Activated B cell treated with CpG ODN at 0.5 μM for 24 hours (primary cell): ENCODE measurements around the gene ACOX3. TPM values are rescaled to one million over a fixed set of nuclear protein-coding genes. Genes with fewer than 3 reads are reported as not detected.

ENCODE experiments used
- ATAC-seq: fragments of 200-7000 bp; cut with Tn5 transposase; one replicate; pipeline ENCODE4 v1.10.0; 2021; ENCODE audit warnings: low read depth, mild to moderate bottlenecking, moderate library complexity
- CTCF ChIA-PET: fragments of 350-600 bp; sonication (Branson Sonifier 250); formaldehyde crosslinking; loops from one replicate; lab custom pipeline; 2021; ENCODE audit warnings: antibody characterized with exemption; lab: Charles Lee
- POLR2A ChIA-PET: fragments of 350-600 bp; sonication (Branson Sonifier 250); formaldehyde crosslinking; loops from one replicate; lab custom pipeline; 2021; ENCODE audit warnings: antibody characterized with exemption; lab: Charles Lee
- DNase-seq: peaks from one replicate; pipeline ENCODE4 v3.0.0; 2022
- H3K27ac Mint-ChIP-seq: one replicate; pipeline ENCODE4 v1.8.0; 2020; ENCODE audit warnings: mixed read lengths
- H3K27me3 Mint-ChIP-seq: one replicate; pipeline ENCODE4 v1.8.0; 2021; ENCODE audit warnings: mixed read lengths
- H3K36me3 Mint-ChIP-seq: one replicate; pipeline ENCODE4 v1.8.0; 2021; ENCODE audit warnings: low read depth, mixed read lengths
- H3K4me1 Mint-ChIP-seq: one replicate; pipeline ENCODE4 v1.8.0; 2021; ENCODE audit warnings: mixed read lengths
- H3K4me3 Mint-ChIP-seq: one replicate; pipeline ENCODE4 v1.8.0; 2020; ENCODE audit warnings: mild to moderate bottlenecking, mixed read lengths
- H3K9me3 Mint-ChIP-seq: one replicate; pipeline ENCODE4 v1.8.0; 2020; ENCODE audit warnings: mixed read lengths
- intact Hi-C: fragments of 100-400 bp; cut with micrococcal nuclease; formaldehyde crosslinking; loops from one replicate; pipeline ENCODE4 v1.15.1; 2024
- total RNA-seq: library from RNA; stranded (reverse); gene quantifications from 2 replicates; pipeline ENCODE4 v1.2.3, GENCODE V29; 2022
- TF ChIP-seq, protein P1 (sequence below): fragments of 200-600 bp; IDR thresholded peaks from one replicate; pipeline ENCODE4 v1.8.0; 2022; ENCODE audit warnings: antibody characterized with exemption, mild to moderate bottlenecking

Gene ACOX3
- total RNA-seq, 1 donor from 2014 or later = 20.6 TPM

DNA sequence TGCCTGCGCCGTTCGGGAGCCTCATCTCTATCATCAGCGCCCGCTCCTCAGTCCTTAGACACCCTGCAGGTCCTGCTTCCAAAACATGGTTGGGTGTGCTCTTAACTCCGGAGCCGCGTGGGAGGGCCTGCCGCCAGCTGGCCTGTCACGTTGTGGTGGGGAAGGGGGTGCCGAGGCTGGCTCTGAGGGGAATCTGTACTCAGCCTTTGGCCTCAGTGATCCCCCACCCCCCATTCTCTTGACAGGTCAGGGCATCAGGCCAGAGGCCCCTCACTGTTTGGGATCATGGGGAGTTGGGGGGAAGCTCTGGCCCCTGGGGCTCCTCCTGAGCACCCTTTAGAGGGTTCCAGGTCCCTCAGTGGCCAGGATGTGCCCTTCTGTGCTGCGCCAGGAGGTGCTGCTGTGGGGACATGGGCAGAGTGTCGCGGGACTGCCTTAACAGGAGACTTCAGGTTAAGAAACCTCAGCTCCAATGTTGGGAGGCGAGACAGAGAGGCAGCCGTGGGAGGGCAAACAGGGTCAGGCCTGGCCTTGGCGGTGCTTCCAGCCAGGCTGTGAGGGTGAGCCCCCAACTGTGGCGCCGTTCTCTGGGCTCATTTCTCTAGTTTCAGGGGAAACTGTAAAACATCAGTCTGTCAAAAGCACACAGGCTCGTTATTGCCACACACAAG, 33.5 kb upstream of the ACOX3 start:
- intact Hi-C loops = no loop called here
- TF ChIP-seq, protein P1, sequence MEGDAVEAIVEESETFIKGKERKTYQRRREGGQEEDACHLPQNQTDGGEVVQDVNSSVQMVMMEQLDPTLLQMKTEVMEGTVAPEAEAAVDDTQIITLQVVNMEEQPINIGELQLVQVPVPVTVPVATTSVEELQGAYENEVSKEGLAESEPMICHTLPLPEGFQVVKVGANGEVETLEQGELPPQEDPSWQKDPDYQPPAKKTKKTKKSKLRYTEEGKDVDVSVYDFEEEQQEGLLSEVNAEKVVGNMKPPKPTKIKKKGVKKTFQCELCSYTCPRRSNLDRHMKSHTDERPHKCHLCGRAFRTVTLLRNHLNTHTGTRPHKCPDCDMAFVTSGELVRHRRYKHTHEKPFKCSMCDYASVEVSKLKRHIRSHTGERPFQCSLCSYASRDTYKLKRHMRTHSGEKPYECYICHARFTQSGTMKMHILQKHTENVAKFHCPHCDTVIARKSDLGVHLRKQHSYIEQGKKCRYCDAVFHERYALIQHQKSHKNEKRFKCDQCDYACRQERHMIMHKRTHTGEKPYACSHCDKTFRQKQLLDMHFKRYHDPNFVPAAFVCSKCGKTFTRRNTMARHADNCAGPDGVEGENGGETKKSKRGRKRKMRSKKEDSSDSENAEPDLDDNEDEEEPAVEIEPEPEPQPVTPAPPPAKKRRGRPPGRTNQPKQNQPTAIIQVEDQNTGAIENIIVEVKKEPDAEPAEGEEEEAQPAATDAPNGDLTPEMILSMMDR = no peak
- H3K36me3 Mint-ChIP-seq = peaks cover 30% of the 10 kb centered on the region
- H3K4me1 Mint-ChIP-seq = no peaks in the 10 kb centered on the region
- ATAC-seq = no peak
- no peaks in the 10 kb centered on the region for H3K27me3 Mint-ChIP-seq
- CTCF ChIA-PET = no interaction called here
- H3K4me3 Mint-ChIP-seq = no peak overlapping the region
- no peak overlapping the region for H3K27ac Mint-ChIP-seq
- no peak for DNase-seq
- POLR2A ChIA-PET = no interaction called here
- no peaks in the 10 kb centered on the region for H3K9me3 Mint-ChIP-seq

DNA sequence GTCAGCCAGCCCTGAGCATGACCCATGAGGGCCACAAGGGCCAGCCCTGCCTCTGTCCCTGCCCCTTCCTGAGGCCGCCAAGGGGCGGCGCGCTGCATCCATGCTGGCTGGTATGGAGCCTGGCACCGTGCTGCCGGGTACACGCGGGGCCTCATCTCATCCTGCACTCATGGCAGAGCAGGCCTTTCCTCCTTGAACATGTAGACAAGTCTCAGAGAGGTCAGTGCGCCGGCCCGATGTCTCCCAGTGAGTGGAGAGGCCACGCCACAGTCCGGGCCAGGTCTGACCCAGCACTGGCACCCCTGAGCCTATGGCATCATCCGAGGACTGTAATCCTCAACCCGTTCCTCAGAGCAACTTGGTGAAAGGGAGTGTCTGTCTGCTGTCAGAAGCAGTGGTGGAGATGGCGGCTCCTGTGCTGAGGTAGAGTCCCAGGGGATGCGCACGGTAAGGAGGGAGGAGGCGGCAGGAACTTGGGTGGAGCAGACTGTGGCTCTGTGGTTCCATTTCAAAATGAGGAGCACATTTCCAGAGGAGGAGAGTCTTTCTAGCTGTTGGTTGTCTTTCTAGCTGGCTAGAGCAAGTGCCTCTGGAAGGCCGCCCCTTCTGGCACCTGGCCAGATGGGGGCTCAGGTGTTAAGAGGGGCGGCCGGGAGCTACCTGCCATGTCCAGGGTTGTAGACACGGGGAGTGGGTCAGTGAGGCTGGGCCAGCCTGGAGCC, 32.8 kb upstream of the ACOX3 start:
- Mint-ChIP-seq H3K9me3 (no peaks in the 10 kb centered on the region), H3K4me1 (peaks cover 4% of the 10 kb centered on the region), H3K27ac (no peak overlapping the region), H3K27me3 (no peaks in the 10 kb centered on the region), H3K4me3 (no peak overlapping the region), H3K36me3 (peaks cover 35% of the 10 kb centered on the region)
- TF ChIP-seq, protein P1 = no peak
- ATAC-seq (no peak), DNase-seq (no peak)
- ChIA-PET POLR2A (no interaction called here), CTCF (no interaction called here)
- intact Hi-C loops = no loop called here

DNA sequence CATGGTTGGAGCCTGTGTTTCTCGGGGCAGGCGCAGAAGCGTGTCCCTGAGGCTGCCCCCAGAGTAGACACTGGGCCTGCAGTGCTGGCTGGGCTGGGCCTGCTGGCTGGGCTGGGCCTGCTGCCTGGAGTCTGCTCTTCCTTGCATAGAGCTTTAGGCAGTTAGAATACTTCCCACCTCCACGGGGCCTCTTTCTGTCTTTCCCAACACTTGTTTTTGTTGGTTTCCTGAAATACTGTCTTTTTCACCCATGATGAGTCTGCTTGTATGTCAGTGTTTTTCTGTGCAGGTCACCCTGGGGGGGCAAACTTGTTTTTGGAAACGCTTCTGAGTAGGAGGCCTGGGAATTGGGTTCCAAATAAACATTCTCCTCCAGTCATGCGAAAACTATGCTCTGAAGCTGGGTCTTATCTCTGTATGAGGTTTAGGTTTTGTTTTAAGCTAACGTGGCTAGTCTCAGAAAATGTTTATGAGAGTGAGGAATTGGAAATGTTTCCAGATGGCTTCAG, 32.2 kb upstream of the ACOX3 start:
- intact Hi-C loops = no loop called here

DNA sequence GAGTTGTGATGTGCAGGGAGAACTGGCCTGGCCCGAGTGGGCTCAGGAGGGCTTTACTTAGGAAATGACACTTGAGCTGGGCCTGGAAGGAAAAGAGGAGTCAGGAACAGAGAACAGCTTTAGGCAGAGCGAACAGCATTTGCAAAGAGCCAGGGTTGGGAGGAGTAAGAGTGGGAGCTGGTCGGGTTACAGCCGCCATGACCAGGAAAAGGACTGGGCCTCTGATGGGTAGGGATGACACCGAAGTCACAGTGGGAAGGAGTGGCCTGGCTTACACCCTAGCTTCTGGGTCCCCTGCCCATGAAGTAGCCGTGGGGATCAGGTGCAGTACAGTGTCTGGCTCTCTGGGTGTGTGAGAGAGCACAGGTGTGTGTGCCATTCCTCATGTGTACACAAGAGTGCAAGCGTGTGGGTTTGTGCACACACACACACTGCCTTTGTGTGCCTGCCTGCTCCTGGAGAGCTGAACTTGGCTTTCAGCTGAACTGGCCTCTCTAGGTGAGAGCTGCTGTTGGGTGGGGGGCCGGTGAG, 31.7 kb upstream of the ACOX3 start:
- Mint-ChIP-seq H3K4me3 (no peak overlapping the region), H3K4me1 (peaks cover 4% of the 10 kb centered on the region), H3K27me3 (no peaks in the 10 kb centered on the region), H3K27ac (no peak overlapping the region), H3K9me3 (no peaks in the 10 kb centered on the region), H3K36me3 (peaks cover 43% of the 10 kb centered on the region)
- no peak for DNase-seq
- intact Hi-C loops = no loop called here
- TF ChIP-seq, protein P1 = no peak
- ATAC-seq = no peak
- ChIA-PET CTCF (no interaction called here), POLR2A (interaction anchor here (0.6 kb wide), 1 partner anchor 170 kb away, joined by 3 read pairs; no protein-coding TSS in a partner anchor)

More for the DNA sequence above, 32.2 kb upstream of the ACOX3 start:
- Mint-ChIP-seq H3K36me3 (peaks cover 39% of the 10 kb centered on the region), H3K4me3 (no peak overlapping the region), H3K9me3 (no peaks in the 10 kb centered on the region), H3K27me3 (no peaks in the 10 kb centered on the region), H3K27ac (no peak overlapping the region), H3K4me1 (peaks cover 4% of the 10 kb centered on the region)
- DNase-seq (no peak), ATAC-seq (no peak)
- TF ChIP-seq, protein P1 = no peak
- POLR2A ChIA-PET = no interaction called here
- CTCF ChIA-PET = no interaction called here
